ENCODE measurements around the gene CRTC1. TPM values are rescaled to one million over a fixed set of nuclear protein-coding genes. Genes with fewer than 3 reads are reported as not detected.

The CRTC1 gene
- total RNA-seq, 1 experiment from 2014 or later = 12.3 TPM

DNA sequence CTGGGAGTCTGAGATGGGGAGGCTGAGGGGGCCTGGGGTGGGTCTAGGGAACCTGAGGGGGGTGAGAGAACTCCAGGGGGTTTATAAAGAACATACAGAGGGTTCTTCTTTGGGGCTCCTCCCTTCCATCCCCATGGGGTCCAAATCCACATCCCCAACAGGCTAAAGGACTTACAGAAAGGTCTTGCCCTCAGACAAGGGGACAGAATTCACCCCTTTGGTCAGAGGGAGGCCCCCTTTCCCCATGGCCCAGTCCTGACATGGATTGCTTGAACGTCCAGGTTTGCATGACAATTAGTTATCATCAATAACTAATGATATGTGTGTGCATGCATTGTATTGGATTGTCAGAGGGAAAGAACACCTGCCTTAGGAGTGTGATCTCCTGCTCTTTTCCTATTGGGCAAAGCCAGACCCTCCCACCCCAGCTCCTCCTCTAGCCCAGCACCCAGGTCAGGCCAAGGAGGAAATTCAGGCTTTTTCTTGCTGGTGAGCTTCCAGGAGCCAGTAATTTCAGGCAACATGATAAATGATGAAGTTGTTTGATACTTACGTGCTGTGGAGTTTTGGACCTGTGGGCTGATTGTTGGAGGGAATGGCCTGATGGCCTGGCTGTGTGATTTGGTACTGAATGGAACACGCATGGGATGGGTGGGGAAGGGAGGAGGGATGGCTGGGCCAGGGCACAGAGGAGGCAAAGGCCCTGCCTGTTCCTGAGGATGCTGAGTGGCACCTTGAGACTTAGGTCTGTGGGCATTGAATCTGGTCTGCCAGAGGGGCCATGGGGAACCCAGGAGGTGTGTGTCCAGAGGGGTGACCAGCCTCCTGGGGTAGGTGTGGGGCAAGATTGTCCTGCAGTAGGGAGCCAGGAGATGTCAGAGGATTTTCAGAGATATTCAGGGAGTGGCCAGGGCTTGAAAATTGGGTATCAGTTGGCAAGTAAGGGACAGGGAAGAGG, 45.5 kb upstream of the CRTC1 start:
- H3K36me3 Mint-ChIP-seq = no peaks in the 10 kb centered on the region
- peaks cover 26% of the 10 kb centered on the region for H3K27me3 Mint-ChIP-seq (ENCODE audit: low read depth)
- ATAC-seq (no peak), DNase-seq (ENCODE audit: low spot score) (no peak)
- TF ChIP-seq, protein P1, sequence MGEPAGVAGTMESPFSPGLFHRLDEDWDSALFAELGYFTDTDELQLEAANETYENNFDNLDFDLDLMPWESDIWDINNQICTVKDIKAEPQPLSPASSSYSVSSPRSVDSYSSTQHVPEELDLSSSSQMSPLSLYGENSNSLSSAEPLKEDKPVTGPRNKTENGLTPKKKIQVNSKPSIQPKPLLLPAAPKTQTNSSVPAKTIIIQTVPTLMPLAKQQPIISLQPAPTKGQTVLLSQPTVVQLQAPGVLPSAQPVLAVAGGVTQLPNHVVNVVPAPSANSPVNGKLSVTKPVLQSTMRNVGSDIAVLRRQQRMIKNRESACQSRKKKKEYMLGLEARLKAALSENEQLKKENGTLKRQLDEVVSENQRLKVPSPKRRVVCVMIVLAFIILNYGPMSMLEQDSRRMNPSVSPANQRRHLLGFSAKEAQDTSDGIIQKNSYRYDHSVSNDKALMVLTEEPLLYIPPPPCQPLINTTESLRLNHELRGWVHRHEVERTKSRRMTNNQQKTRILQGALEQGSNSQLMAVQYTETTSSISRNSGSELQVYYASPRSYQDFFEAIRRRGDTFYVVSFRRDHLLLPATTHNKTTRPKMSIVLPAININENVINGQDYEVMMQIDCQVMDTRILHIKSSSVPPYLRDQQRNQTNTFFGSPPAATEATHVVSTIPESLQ (CRISPR knock-in tag; IDR thresholded peaks at IDR 0.05) = no peak
- TF ChIP-seq, protein P2, sequence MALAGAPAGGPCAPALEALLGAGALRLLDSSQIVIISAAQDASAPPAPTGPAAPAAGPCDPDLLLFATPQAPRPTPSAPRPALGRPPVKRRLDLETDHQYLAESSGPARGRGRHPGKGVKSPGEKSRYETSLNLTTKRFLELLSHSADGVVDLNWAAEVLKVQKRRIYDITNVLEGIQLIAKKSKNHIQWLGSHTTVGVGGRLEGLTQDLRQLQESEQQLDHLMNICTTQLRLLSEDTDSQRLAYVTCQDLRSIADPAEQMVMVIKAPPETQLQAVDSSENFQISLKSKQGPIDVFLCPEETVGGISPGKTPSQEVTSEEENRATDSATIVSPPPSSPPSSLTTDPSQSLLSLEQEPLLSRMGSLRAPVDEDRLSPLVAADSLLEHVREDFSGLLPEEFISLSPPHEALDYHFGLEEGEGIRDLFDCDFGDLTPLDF (CRISPR knock-in tag; IDR thresholded peaks at IDR 0.05) = no peak
- TF ChIP-seq, protein P3, sequence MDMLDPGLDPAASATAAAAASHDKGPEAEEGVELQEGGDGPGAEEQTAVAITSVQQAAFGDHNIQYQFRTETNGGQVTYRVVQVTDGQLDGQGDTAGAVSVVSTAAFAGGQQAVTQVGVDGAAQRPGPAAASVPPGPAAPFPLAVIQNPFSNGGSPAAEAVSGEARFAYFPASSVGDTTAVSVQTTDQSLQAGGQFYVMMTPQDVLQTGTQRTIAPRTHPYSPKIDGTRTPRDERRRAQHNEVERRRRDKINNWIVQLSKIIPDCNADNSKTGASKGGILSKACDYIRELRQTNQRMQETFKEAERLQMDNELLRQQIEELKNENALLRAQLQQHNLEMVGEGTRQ (CRISPR knock-in tag; IDR thresholded peaks at IDR 0.05) = no peak
- no peak for TF ChIP-seq ZNF232 (CRISPR knock-in tag; IDR thresholded peaks at IDR 0.05)
- peaks cover 12% of the 10 kb centered on the region for H3K4me1 Mint-ChIP-seq
- H3K9me3 Mint-ChIP-seq = no peaks in the 10 kb centered on the region
- ChIA-PET POLR2A (no interaction called here), CTCF (interaction anchor here (0.6 kb wide), 1 partner anchor 15 kb away, joined by 4 read pairs; no protein-coding TSS in a partner anchor)
- H3K27ac Mint-ChIP-seq = no peak overlapping the region
- peak overlapping the region; percentile 79 for H3K4me3 Mint-ChIP-seq

DNA sequence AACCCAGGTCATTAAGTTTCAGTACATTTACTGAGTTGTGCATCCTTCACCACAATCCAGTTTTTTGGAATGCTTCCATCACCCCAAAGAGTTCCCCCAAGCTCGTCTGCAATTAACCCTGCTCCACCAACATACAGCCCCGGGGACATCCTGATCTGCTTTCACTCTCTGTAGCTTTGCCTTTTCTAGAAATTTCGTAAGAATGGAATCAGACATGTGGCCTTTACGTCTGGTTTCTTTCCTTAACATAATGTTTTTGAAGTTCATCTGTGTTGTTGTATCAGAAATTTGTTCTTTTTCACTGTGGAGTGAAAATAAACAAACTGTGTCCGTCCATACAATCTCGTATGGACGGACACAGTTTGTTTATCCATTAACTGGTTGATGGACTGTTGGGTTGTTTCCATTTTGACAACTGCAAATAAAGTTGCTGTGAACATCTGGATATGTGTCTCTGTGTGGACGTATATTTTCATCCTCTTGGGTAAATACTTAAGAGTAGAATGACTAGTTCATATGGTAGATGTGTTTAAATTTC, 43.7 kb upstream of the CRTC1 start:
- POLR2A ChIA-PET = no interaction called here

DNA sequence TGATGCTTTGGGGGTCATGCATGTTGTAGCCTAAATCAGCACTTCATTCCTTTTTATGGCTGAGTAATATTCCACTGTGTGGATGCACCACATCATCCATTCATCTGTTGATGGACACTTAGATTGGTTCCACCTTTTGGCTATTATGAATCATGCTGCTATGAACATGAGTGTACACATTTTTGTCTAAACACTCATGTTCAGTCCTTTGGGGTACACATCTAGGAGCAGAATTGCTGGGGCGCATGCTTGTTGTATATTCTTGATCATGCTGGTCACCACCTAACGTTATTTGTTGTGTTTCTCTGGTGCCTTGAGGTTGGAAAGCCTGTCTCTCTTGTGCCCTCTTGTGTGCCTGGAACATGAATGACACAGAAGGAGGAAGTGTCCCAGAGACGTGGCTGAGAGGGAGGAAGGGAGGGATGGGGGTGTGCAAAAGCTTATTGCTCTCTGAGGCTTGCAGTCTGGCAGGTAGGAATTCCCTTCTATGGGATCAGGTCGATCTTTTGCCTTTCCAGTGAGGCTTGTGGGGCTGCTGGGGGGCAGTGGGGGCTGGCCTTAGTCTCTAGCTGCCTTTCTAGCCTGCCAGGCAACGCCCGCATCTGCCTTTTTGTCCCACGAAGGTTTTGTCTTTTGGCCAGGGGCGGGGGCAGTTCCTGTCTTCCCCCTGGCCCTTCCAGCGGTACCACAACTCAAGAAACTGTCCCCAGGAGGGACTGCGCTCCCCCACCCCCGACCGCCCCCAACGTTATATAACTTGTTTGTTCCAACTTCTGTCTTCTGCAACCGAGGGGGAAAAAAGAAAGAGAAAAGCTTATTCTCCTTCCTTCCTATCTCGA, 39.1 kb upstream of the CRTC1 start:
- TF ChIP-seq TCF7 (CRISPR knock-in tag; IDR thresholded peaks at IDR 0.05; ENCODE audit: low read depth) (no peak), PRRX2 (CRISPR knock-in tag; IDR thresholded peaks at IDR 0.05) (no peak), TEAD1 (CRISPR knock-in tag; IDR thresholded peaks at IDR 0.05) (no peak), HMGA2 (CRISPR knock-in tag; IDR thresholded peaks at IDR 0.05) (no peak), SOX15 (CRISPR knock-in tag; IDR thresholded peaks at IDR 0.05) (no peak), JUN (CRISPR knock-in tag; IDR thresholded peaks at IDR 0.05) (no peak), JAZF1 (CRISPR knock-in tag; IDR thresholded peaks at IDR 0.05) (no peak)
- TF ChIP-seq, protein P4, sequence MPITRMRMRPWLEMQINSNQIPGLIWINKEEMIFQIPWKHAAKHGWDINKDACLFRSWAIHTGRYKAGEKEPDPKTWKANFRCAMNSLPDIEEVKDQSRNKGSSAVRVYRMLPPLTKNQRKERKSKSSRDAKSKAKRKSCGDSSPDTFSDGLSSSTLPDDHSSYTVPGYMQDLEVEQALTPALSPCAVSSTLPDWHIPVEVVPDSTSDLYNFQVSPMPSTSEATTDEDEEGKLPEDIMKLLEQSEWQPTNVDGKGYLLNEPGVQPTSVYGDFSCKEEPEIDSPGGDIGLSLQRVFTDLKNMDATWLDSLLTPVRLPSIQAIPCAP (CRISPR knock-in tag; IDR thresholded peaks at IDR 0.05) = no peak
- TF ChIP-seq, protein P5, sequence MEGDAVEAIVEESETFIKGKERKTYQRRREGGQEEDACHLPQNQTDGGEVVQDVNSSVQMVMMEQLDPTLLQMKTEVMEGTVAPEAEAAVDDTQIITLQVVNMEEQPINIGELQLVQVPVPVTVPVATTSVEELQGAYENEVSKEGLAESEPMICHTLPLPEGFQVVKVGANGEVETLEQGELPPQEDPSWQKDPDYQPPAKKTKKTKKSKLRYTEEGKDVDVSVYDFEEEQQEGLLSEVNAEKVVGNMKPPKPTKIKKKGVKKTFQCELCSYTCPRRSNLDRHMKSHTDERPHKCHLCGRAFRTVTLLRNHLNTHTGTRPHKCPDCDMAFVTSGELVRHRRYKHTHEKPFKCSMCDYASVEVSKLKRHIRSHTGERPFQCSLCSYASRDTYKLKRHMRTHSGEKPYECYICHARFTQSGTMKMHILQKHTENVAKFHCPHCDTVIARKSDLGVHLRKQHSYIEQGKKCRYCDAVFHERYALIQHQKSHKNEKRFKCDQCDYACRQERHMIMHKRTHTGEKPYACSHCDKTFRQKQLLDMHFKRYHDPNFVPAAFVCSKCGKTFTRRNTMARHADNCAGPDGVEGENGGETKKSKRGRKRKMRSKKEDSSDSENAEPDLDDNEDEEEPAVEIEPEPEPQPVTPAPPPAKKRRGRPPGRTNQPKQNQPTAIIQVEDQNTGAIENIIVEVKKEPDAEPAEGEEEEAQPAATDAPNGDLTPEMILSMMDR (IDR thresholded peaks at IDR 0.05) = no peak
- DNase-seq (ENCODE audit: low spot score) = no peak

More for the DNA sequence above, 43.7 kb upstream of the CRTC1 start:
- CTCF ChIA-PET = interaction anchor here (0.9 kb wide), 1 partner anchor 33 kb away, joined by 3 read pairs; no protein-coding TSS in a partner anchor
- ATAC-seq = no peak
- Mint-ChIP-seq H3K9me3 (peaks cover 5% of the 10 kb centered on the region), H3K4me1 (peaks cover 18% of the 10 kb centered on the region), H3K27me3 (ENCODE audit: low read depth) (peaks cover 9% of the 10 kb centered on the region), H3K4me3 (no peak overlapping the region), H3K27ac (no peak overlapping the region), H3K36me3 (no peaks in the 10 kb centered on the region)
- no peak for DNase-seq (ENCODE audit: low spot score)
- TF ChIP-seq ZNF416 (CRISPR knock-in tag; IDR thresholded peaks at IDR 0.05) (no peak), ZNF219 (CRISPR knock-in tag; IDR thresholded peaks at IDR 0.05; ENCODE audit: borderline replicate concordance) (no peak), EMX1 (CRISPR knock-in tag; IDR thresholded peaks at IDR 0.05) (no peak), MXD4 (CRISPR knock-in tag; IDR thresholded peaks at IDR 0.05; ENCODE audit: borderline replicate concordance) (no peak), TP53 (CRISPR knock-in tag; IDR thresholded peaks at IDR 0.05) (no peak)
- TF ChIP-seq, protein P6, sequence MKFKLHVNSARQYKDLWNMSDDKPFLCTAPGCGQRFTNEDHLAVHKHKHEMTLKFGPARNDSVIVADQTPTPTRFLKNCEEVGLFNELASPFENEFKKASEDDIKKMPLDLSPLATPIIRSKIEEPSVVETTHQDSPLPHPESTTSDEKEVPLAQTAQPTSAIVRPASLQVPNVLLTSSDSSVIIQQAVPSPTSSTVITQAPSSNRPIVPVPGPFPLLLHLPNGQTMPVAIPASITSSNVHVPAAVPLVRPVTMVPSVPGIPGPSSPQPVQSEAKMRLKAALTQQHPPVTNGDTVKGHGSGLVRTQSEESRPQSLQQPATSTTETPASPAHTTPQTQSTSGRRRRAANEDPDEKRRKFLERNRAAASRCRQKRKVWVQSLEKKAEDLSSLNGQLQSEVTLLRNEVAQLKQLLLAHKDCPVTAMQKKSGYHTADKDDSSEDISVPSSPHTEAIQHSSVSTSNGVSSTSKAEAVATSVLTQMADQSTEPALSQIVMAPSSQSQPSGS (CRISPR knock-in tag; IDR thresholded peaks at IDR 0.05; ENCODE audit: borderline replicate concordance, low read depth) = no peak

More for the DNA sequence above, 39.1 kb upstream of the CRTC1 start:
- peaks cover 5% of the 10 kb centered on the region for H3K9me3 Mint-ChIP-seq
- H3K4me1 Mint-ChIP-seq = peaks cover 24% of the 10 kb centered on the region
- ChIA-PET CTCF (interaction anchor here (0.7 to 1.4 kb wide), 3 partner anchors 54 to 151 kb away, joined by 3 to 4 read pairs (median 3); no protein-coding TSS in a partner anchor), POLR2A (no interaction called here)
- H3K4me3 Mint-ChIP-seq = no peak overlapping the region
- no peak for ATAC-seq
- H3K36me3 Mint-ChIP-seq = no peaks in the 10 kb centered on the region
- H3K27me3 Mint-ChIP-seq (ENCODE audit: low read depth) = peaks cover 3% of the 10 kb centered on the region; the same call in 1 of the 2 replicates
- H3K27ac Mint-ChIP-seq = peak overlapping the region; percentile 30; the same call in 1 of the 2 replicates
